UCSD-AML1 (cell line): Measurements from ENCODE around the gene TENT4B.

ENCODE experiments used
- DNase-seq: peaks from one replicate; lab custom pipeline; 2025; ENCODE audit not compliant: unreplicated experiment; lab: John Stamatoyannopoulos, UW

Gene TENT4B

GRCh38 chr16:50195276-50195675 lies 42.2 kb downstream of the TENT4B start:
- DNase-seq: no peak

DNA sequence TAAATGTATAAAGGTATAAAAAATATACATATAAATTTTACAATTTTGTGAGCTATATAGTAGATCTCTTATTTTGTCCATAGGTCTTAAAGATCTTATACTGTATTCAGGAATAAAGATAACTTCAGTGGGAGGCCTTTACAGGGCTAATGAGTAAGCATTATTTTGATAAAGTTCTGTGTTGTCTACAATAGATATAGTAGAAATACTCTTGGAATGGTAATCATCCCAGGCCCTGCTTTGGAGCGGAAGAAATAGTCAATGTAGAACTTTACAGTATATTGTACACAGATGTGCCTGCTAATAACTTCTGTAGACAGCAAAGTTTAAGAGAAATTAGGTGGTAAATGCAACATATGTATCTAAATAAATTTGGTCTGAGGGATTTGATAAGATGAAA lies 42.6 kb downstream of the TENT4B start:
- no peak for DNase-seq

- no peak for DNase-seq
These were observed 44.5 kb downstream of the TENT4B start for GRCh38 chr16:50197582-50197981.

DNA sequence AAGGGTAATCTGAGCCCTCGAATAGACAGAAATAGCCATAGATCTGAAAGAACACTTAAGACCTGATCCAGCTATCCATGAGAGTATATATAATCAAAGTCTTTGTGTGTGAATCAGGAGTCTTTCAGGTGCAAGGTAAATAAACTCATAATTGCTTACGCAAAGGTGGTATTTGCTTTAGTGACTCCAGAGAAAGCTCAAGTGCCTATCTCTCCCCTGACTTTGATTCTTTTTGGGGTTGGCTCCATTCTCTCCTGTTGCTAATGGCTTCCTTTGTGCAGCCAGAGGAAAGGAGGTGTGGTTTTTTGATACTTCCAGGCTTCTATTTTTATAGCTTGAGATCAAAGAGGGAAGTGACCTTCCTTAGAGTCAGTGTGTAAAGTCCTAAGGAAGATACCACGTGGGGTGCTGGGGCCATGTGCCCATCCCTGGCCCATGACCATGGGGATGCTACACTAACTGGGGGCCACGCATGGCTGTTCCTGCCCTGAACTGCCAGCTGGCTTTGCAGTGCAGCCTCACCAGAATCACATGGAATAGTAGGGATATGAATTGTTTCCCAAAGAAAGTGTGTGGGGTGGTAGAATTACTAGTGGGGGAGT lies 45.8 kb downstream of the TENT4B start:
- no peak for DNase-seq

GRCh38 chr16:50201787-50202186 lies 48.7 kb downstream of the TENT4B start:
- no peak for DNase-seq

GRCh38 chr16:50202926-50203624 lies 50.0 kb downstream of the TENT4B start:
- no peak for DNase-seq

DNA sequence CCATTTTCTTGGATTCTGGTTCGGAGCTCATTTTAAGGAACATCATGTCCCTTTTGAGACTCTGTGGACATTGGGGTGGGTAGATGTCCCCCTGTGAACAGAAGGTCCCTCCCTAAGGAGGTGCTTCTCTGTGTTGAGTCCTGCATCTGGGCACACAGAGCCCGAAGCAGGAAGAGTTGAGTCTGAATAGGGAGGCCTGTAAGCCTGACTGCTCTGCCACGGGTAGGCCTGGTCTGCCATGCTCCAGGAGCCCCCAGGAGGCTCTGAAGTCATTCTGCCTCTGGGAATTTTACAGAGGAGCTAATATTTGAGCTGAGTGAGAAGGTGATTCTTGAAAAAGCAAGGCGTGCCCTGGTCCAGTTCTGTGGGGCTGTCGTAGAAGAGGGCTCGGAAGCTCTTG lies 50.6 kb downstream of the TENT4B start:
- no peak for DNase-seq

- no peak for DNase-seq
These were observed 51.5 kb downstream of the TENT4B start for GRCh38 chr16:50204453-50205108.

DNA sequence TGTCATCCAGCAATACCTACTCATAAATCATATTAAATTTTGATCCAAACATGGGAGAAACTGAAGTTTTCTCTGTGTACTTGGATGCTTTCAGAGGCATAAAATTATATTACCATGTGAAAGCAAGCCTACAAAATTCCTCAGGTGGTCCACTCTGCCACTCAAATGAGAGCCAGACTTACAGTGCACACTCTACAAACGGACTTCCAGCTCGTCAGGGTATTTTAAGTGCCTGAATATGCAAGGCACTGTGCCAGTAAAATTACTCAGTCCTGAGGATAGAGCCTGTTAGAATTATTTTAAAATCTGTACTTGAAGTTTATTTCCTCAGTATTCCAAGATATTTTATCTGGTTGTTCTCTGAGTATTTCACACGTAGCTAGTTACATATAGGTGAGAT lies 54.5 kb downstream of the TENT4B start:
- DNase-seq: no peak

DNA sequence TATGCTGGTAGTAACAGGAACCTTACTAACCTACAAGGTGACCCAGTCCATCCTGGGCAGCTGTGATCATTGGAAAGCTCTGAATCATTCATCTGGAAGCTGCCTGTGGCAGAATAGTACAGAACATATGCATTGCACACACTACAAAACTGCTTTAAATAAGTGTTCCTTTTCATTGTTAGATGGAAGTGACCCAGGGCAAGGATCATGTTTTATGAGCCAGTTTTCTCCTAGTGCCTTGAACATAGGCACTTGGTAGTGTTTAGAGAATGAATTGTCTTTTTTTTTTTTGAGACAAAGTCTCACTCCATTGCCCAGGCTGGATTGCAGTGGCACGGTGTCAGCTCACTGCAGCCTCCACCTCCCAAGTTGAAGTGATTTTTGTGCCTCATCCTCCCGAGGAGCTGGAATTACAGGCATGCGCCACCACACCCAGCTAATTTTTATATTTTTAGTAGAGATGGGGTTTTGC lies 55.4 kb downstream of the TENT4B start:
- no peak for DNase-seq

DNA sequence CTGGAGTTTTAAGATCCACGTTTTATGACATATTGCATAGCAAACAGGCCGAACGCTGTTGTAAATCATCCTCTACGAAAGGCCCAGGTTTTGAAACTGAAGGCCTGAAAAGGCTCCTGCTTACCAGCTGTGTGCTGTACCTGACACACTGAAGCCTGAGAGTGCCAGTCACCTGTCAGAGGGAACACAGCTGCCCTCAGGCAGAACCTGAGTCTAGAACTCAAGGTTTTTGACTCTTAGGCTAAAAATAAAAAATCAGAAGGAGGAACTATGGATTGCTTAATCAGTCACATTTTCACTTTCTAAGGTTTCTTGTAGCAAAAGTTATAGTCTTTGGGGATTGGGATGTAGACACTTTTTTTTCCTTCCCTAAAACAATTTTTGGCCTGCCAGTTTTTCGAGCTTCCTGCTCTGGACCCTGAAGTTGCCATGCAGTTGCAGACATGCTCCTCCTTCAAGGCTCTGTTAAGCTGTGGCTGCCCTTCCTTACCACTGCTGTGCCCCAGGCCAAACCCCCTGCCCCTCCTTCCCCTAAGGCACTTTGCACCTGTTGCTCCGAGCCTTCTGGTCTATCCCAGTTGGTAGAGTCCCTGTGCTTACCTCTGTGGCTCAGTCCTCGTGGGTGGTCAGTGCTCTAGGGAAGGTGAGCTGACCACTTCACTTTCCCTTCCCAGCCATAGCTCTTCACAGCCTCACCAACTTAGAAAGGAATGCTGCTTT lies 56.6 kb downstream of the TENT4B start:
- no peak for DNase-seq

DNA sequence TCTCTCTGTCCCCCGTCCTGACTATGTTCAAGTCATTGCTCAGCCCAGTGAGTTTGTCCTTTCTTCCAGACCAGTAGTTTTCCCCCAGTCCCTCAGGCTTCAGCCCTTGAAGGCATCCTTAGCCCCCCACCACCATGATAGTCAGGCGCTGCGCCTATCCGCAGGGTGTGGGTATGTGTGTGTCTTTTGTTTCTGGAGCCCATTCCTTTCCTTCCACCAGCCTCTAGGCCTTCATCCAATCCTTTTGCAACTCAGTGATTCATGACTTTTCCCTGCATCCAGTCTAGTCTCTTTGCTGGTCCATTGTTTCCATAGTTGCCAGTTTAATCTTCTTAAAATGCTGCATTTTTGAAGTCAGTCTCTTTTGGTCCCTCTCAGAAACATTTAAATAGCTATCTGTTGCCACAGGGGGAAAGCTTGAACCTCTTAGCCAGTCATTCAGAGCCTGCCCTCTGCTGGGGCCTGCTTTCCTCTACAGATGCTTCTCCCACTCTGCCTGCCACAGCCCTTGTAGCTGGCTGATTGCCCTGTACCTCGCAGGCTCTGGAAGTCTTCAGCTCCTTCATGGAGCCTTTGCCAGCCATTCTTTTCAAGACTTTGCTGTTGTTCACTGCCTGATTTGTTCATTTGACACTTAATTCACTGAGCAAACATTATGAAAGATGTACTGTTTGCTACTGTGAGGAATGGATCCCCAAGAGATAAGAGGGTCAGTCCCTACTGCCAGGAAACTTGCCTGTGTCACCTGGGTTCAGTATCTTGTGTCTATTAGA lies 57.3 kb downstream of the TENT4B start:
- DNase-seq: peak; percentile 71

DNA sequence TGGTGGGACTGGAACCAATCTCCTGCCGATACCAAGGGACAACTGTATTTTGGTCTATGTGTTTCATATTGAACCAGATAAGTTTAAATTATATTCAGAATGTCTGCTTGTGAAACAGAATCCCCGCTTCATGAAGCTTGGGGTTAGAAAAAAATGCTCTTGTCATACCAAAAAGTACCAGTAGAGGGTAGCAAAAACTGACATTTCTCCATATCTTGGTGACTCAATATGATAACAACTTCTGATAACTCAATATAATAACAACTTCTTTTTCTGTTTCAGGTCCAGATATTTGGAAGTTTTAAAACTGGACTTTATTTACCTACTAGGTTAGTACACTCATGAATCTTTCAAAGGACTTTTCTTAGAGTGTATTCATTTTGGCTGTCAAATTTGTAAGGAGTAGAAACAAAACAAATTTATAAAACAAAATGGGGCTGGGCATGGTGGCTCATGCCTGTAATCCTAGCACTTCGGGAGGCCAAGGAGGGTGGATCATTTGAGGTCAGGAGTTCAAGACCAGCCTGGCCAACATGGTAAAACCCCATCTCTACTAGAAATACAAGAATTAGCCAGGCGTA lies 60.9 kb downstream of the TENT4B start:
- no peak for DNase-seq

DNA sequence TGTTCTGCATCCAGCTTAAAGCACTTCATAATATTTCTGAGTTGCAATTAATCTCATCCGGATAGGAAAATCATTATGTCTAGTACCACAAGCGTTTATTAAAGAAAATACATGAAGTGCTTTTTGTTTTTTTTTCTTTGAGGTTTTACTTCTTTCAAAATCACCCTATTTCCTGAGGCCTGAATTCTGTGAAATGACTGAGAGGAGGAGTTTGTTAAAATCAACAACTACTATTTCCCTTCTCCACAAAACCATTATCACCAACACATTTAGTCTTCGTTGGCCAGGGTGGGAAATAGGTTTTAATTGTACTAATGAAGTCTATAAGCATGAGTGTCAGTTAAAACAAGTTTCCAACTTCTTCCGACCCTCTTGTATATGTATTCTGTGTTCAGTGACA lies 62.6 kb downstream of the TENT4B start:
- no peak for DNase-seq

DNA sequence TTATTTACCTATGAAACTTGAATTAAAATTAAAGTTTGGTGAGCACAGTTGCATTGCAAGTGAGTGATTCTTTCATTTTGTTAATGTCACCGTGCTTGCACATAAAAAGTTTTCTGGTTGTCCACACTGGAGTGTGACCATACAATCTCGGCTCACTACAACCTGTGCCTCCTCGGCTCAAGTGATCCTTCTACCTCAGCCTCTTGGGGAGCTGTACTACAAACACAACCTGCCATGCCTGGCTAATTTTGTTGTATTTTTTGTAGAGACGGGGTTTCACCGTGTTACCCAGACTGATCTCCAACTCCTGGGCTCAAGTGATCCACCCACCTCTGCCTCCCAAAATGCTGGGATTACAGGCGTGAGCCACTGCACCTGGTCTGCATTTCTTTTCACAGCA lies 63.1 kb downstream of the TENT4B start:
- DNase-seq: no peak

GRCh38 chr16:50219402-50219975 lies 66.4 kb downstream of the TENT4B start:
- DNase-seq: no peak

DNA sequence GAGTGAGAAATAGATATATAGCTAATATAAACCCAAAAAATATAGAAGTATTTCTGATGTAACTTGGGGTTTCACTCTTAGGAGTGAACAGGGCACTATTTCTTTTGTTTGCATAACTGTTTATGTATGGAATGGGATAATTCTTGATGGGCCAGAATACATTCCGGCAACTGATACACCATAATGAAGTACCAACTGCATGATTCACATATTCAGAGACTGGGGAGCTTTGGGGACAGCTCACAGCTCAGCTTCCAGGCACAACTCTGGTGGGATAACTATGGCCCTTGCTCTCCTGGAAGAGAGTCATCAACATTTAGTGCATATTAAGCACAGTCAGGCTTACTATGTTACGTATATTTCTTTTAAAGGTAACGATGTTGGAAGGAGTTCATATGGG lies 71.2 kb downstream of the TENT4B start:
- DNase-seq: no peak

DNA sequence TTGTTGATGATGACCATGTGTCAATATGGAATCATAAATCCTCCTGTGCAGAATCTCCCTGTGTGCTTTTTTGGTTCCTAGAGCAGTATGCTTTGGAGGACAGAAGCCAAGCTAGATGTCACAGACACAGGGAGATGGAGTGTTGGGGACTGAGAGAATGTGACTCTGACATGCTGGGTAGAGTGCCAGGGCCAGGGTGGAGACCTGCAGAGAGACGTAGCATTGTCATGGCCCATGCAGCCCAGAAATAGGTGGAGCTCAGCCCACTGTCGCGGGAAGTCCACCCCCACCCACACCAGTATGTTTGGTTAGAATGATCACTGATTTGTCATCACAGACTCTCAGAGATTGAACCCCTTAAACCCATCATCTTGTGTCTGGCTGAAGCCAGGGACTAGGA lies 74.0 kb downstream of the TENT4B start:
- no peak for DNase-seq

GRCh38 chr16:50227665-50228064 lies 74.6 kb downstream of the TENT4B start:
- no peak for DNase-seq

DNA sequence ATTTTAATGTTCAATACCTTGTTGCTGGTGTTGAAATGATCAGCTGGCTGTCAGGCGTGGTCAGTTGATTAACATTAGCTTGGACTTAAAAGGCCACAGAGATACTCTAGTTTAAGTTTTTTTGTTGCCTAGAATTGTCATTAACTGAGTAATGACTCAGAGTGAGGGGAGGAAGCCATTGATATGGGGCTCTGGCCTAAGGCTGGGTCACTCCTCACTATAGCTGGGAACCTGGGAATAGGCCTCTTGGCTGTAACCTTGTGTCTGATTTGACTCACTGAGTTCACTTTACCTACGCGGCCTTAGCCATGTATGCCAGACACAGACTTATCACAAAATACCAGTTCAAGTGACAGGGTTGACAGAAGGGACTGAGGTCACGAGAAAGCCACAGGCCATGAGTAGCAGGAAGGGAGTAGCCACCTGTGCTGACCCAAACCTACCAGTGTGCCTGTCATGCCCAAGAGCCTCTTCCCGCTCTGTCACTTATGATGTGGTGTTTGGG lies 75.3 kb downstream of the TENT4B start:
- DNase-seq: no peak
